ENCODE measurements around the gene EVPL.

DNA sequence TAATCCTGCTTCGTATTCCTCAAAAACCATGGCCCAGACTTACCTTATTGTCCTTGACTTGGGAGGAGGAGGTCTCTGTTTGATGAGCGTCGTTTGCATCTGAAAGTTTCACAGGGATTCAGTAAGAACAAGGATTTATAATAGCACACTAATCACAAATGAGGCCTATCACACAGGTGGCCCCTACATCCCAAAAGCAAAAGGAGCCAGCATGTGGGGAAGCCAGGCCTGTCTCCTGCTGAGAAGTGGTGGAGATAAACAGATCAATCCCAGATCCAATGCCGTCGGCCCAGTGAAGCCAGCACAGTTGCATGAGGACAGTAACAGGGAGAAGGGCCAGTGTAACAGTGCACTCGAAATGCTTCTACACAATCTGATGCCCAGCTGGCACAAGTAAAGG lies 13.3 kb upstream of the EVPL start:
- TF ChIP-seq, protein P1, sequence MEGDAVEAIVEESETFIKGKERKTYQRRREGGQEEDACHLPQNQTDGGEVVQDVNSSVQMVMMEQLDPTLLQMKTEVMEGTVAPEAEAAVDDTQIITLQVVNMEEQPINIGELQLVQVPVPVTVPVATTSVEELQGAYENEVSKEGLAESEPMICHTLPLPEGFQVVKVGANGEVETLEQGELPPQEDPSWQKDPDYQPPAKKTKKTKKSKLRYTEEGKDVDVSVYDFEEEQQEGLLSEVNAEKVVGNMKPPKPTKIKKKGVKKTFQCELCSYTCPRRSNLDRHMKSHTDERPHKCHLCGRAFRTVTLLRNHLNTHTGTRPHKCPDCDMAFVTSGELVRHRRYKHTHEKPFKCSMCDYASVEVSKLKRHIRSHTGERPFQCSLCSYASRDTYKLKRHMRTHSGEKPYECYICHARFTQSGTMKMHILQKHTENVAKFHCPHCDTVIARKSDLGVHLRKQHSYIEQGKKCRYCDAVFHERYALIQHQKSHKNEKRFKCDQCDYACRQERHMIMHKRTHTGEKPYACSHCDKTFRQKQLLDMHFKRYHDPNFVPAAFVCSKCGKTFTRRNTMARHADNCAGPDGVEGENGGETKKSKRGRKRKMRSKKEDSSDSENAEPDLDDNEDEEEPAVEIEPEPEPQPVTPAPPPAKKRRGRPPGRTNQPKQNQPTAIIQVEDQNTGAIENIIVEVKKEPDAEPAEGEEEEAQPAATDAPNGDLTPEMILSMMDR (IDR thresholded peaks at IDR 0.05; ENCODE audit: insufficient read depth, low read depth, low read length) = no peak
- no peak for TF ChIP-seq EZH2 (IDR thresholded peaks at IDR 0.05; ENCODE audit: insufficient read depth, low read length)

Measured in astrocyte (in vitro differentiated cells and primary cell).